Esophagus muscularis mucosa (tissue), 4 donors: ENCODE measurements around the gene CENPP.

Experiments
- EP300 ChIP-seq: sonication (generic); formaldehyde crosslinking; IDR thresholded peaks from one replicate; pipeline ENCODE4 v1.6.1; 2017; ENCODE audit warnings: antibody characterized with exemption
- POLR2A ChIP-seq: fragments of 450-650 bp; IDR thresholded peaks from one replicate; pipeline ENCODE4 v1.6.1; 2017; ENCODE audit warnings: antibody characterized with exemption, moderate library complexity, mild to moderate bottlenecking, low read depth
- POLR2AphosphoS5 ChIP-seq, 2 donors: sonication (generic); formaldehyde crosslinking; IDR thresholded peaks; one replicate each; pipeline ENCODE4 v1.6.1; 2017; ENCODE audit warnings: antibody characterized with exemption in 2 of 2
- TF ChIP-seq, protein P1 (sequence below), 3 experiments: fragments of 200-600 bp in 2 of 3; fragments of 450-650 bp in 1 of 3; sonication (generic) in 2 of 3; IDR thresholded peaks; one replicate each; pipeline ENCODE4 v1.5.1; 2017 to 2019; ENCODE audit warnings: antibody characterized with exemption in 3 of 3, mild to moderate bottlenecking in 2 of 3, moderate library complexity in 1 of 3

DNA sequence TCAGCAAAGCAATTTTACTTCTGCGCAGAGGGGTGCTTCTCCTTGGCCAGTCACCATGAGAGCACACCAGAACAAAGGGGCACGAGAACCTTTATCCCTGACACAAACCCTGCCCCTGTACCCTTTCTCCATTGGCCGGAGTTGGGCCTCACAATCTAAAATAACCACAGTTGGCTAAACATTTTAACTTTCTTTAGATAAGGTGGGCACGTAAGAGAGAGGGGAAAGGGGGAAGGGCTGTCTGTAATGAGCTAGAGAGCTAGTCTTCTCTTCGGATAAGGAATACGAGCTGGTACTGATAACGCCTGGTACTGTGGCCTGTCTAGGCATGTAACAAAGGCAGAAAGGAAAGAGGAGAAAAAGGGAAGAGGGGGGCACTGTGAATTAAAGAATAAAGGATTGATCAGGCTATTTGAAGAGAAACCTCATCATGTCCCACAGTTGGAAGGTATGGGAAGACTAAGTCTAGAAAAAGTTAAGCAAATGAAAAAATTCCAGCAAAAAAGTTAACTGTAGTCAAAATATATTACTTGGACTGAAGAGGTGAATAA, 30.4 kb upstream of the CENPP start:
- TF ChIP-seq POLR2A (no peak), EP300 (no peak), POLR2AphosphoS5 (IDR thresholded peaks at IDR 0.05) (no peak)
- TF ChIP-seq, protein P1, sequence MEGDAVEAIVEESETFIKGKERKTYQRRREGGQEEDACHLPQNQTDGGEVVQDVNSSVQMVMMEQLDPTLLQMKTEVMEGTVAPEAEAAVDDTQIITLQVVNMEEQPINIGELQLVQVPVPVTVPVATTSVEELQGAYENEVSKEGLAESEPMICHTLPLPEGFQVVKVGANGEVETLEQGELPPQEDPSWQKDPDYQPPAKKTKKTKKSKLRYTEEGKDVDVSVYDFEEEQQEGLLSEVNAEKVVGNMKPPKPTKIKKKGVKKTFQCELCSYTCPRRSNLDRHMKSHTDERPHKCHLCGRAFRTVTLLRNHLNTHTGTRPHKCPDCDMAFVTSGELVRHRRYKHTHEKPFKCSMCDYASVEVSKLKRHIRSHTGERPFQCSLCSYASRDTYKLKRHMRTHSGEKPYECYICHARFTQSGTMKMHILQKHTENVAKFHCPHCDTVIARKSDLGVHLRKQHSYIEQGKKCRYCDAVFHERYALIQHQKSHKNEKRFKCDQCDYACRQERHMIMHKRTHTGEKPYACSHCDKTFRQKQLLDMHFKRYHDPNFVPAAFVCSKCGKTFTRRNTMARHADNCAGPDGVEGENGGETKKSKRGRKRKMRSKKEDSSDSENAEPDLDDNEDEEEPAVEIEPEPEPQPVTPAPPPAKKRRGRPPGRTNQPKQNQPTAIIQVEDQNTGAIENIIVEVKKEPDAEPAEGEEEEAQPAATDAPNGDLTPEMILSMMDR (IDR thresholded peaks at IDR 0.05) = no peak
